HG02943 (cell line): Measurements from ENCODE around the gene LRRTM2.
"Not testable (repeated sequence)": the region's sequence is repeated elsewhere in the genome, so short reads cannot be mapped to it uniquely, and the experiment has no call there.

Source experiments
- ATAC-seq: cut with Tn5 transposase; IDR thresholded peaks from one replicate; pipeline ENCODE4 v1.9.1; 2021; ENCODE audit warnings: mild to moderate bottlenecking, low read depth, moderate library complexity; ENCODE audit not compliant: unreplicated experiment

LRRTM2 gene, protein sequence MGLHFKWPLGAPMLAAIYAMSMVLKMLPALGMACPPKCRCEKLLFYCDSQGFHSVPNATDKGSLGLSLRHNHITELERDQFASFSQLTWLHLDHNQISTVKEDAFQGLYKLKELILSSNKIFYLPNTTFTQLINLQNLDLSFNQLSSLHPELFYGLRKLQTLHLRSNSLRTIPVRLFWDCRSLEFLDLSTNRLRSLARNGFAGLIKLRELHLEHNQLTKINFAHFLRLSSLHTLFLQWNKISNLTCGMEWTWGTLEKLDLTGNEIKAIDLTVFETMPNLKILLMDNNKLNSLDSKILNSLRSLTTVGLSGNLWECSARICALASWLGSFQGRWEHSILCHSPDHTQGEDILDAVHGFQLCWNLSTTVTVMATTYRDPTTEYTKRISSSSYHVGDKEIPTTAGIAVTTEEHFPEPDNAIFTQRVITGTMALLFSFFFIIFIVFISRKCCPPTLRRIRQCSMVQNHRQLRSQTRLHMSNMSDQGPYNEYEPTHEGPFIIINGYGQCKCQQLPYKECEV

DNA sequence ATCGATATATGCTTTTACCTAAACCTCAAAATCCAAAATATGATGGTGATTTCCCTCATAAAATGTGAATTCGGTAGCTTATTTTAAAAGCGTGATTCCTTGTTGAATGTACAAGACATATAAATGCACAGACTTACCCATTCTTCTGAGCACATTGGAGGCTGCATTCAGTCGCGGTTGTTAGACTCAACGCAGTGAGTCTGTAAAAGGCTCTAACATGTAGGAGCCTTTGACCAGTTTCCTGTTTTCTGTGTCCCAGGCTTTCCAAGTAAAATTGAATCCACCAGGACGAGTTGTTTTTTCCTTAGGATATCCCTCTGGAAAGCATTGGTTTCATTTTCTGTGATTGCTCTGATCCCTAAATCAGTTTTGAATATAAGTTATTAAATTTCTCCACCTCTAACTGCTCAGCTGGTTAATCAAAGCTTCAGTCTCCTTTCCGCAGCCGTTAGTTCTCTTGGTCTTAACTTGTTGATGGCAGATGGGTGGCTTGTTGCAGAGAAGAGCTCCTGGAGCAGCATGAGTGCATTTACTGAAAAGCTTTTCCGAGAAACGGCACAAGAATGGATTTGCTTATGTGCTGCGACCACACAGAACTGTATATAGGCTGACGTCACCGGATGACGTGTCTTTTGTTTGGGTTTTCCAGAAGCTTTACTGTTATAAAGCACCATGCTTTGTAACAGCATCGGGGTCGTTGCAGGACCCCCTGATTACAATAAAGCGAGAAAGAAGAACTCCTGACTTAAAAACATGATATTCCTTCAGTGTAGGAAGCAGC, at the start of gene LRRTM2:
LRRTM2 (minus strand) TSS at position 565 of the 781 bp plus-strand sequence; CDS start at position 141, 424 bp downstream.
- no peak for ATAC-seq

DNA sequence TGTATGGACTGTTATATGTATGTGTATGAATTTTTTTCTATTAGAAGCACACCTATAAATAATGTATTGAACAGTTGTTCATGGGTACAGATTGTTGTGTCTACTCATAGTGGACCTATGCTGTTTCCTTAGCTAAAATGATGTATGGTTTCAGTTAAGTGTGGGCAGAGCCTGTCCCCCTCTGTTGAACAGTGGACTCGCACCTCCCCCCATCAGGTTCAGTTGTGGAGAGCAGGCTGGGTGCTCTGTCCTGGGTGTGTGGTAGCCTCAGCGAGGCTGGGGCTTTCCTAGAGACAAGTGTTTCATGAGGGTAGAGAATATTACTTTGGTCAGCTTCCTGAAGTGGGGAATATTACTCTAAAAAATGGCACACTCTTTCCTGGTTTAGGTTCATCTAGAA, 47.4 kb upstream of the LRRTM2 start:
- no peak for ATAC-seq

DNA sequence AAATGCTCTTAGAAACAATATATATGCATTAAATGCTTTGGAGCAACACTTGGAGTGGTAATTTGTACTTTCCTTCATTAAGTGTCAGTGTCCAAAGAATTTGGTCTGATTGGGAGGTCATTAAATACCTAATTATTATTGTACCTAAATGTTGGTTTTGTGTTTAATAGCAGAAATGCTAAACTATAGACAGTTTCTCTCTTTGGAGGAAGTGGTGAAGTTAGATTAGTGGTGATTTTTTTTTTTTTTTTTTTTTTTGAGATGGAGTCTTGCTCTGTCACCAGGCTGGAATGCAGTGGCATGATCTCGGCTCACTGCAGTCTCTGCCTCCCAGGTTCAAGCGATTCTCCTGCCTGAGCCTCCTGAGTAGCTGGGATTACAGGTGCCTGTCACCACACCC, 46.2 kb upstream of the LRRTM2 start:
- ATAC-seq = not testable (repeated sequence)

DNA sequence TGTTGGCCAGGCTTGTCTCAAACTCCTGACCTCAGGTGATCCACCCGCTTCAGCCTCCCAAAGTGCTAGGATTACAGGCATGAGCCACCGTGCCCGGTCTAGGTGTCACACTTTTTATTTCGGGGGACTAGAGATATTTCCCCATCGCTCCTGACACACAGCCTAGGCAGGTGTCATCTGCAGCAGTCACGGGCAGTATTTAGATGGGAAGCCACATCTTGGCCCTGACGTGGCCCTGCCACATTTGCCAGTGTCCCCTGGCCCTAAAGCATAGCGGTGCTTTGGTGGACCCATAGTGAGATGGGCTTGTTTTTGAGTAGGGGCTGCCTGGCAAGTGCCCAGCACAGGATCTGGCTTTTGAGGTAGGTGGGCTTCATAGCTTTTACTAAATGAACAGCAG, 45.0 kb upstream of the LRRTM2 start:
- no peak for ATAC-seq

DNA sequence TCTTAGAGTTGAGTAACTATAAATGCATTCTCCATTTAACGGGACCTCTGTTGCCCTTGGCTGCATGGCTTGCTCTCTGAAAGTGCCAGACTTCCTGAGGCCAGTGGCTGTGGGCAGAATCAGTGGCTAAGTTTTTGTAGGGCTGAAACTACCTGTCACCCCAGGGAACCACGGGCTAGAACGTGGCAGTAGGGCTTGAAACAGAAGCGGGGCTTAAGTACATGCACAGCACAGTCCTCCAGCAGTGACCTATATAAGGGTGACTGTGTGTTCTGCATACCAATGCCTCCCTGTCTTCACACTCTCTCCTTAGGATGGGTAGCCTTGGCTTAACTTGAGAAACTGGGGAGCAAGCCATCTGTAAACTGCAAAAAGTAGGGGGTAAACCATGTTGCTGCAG, 43.6 kb upstream of the LRRTM2 start:
- ATAC-seq = no peak

DNA sequence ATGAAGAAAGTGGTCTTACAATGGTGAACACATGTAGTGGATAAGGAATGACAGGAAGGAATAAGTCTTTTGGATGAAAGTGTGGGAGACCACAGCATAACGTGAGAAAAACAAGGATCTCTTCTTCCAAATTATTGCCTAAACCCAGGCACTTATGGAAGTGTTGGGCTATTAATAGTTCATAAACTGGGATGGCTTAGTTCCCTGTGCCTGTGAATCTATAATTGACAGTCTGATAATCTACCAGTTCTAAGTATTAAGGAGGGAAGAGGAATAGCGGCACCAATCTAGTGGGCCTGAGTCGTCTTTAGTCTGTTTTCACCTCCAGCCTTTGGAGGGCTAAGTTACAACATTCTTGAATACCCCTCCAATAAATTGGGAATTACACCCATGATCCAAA, 39.2 kb upstream of the LRRTM2 start:
- no peak for ATAC-seq

DNA sequence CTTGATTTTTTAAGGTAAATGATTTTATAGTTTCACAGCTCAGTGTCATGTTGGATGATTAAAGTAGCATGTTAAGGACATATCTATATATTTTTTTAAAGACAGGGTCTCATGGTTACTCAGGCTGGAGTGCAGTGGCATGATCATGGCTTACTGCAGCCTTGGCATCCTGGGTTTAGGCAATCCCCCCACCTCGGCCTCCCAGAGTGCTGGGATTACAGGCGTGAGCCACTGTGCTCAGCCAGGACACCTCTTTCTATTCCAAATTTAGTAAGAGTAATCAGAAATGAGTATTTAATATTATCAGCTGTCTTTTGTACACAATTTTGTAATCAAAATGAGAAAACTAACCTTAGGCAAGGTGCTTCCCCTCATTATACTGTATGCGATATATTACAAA, 38.6 kb upstream of the LRRTM2 start:
- ATAC-seq = no peak

DNA sequence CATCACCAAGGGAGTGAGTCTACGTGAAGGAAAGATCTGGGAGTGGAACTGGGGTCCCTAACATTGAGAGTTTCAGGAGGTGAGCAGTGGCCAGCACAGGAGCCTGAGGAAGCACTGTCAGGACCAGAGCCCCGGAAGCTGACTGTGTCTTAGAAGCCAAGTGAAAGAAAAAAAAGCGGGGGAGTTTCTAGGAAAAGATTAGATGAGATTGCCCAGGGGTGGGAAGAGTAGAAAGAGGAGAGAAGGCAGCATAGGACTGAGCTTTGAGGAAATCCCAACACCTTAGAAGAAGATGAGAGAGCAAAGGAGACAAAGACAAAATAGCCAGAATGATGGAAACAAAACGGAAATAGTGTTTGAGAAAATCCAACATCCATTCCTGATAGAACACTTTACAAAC, 37.0 kb upstream of the LRRTM2 start:
- no peak for ATAC-seq

DNA sequence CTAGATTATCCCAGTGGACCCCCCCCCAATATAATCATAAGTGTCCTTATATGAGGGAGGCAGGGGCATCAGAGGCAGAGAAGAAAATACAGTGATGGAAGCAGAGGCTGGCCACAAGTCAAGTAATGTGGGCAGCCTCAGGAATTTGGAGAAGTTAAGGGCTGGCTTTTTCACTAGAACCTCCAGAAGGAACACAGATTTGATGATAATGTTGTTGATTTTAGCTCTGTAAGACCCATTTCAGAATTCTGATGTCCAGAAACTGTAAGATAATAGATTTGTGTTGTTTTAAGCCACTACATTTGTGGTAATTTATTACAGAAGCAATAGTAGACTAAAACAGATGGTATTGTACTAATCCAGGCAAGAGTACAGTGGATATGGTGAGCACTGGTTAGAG, 36.3 kb upstream of the LRRTM2 start:
- no peak for ATAC-seq

DNA sequence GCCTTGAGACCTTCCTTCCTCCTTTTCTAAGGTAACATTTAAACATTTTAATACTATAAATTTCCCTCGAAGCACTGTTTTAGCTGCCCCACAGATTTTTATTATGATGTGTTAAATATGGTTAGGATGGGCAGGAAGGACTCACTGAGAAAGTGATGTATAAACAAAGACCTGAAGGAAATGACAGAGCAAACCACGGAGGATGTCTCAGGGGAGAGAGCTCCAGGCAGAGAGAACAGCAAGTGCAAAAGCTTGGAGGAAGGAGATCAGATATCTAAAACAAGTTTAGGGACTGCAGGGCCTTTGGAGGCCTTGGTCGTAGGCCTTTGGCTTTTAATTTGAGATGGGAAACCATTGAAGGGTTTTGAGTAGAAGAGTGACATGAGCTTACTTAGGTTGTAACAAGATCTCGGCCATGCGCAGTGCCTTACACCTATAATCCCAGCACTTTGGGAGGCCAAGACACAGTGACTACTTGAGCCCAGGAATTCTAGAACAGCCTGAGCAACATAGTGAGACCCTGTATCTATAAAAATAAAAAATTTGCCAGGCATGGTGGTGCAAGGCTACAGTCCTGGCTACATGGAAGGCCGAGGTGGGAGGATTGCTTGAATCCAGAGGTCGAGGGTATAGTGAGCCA, 35.5 kb upstream of the LRRTM2 start:
- no peak for ATAC-seq

DNA sequence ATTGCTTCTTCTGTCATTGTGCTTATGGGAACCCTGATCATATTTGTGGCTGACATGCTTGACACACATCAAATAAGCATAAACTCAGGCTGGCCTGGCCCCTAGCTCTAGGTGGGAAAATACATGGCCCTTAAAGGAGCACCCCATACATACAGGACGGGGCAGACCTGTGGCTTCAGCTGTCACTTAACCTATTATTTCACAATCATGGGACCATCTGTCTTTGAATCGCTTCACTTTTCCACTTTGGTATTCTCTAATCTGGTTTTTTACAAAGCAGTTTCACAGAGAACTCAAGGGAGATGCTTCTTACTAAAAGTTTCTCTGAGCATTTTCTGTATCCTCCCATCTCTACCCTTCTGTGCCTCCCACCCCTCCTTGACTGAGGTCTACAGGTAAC, 34.6 kb upstream of the LRRTM2 start:
- no peak for ATAC-seq

DNA sequence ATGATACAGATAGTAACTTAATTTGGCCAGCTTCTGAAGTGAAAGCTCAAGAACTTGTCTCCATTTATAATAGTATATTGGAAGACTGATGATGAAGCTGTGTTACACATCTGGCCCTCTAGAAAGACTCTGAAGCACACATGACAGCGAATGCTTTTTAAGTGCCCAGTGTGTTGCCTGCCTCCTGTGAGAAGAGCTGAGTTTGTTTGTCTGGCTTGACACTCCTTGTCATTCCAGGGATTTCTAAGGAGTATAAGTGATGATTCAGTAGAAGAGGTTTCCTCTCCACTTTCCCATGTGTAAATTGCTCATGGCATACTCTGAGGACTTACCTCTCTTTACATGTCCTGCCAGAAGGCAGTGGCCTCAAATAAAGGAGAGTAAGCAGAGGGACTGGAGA, 30.4 kb upstream of the LRRTM2 start:
- no peak for ATAC-seq

DNA sequence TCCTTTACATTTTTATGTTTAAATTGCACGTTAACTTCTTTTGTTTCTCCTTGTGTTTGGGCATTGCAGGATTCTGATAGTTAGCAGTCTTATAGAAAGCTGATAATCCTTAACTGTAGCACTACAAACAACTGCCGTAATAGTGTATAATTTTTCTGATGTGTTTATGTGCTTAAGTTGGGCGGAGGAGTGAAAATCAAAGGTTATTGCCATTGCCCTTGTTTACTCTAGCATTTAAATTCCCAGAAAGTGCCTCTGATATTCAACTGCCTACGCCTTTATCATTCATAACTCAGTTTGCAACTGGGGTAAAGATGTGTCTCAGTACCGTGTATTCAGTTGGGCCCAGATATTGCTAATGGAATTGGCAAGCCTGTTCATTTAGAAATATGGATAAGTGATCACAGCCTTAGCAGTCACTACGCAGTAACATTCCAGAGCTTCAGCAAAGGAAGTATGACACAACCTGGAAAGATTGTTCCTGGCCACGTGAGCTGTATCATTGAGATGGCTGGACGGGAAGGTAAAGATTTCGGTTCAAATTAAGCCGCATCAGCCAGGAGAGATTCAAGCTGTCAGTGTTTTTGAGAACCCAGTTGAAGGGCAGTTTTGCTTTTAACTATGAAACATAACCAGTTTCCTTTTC, 28.1 kb upstream of the LRRTM2 start:
- no peak for ATAC-seq

DNA sequence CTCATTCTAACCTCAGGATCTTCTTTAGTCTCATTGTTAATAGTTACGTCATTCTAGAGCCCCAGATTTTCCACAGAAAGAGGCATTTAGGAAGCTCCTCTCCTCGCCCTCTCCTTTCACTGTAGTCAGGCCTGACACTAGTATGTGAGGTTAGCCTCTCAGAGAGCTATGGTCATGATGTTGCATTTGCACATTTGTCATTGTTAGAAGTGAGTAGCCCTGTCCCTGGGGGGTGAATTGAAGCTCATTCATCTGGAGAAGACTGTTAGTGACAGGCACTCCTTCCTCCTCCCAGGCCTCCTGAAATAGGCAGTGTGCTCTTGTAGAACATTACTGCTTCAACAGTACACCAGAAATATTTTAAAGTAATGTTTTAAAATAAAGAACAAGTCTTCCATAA, 26.6 kb upstream of the LRRTM2 start:
- no peak for ATAC-seq

DNA sequence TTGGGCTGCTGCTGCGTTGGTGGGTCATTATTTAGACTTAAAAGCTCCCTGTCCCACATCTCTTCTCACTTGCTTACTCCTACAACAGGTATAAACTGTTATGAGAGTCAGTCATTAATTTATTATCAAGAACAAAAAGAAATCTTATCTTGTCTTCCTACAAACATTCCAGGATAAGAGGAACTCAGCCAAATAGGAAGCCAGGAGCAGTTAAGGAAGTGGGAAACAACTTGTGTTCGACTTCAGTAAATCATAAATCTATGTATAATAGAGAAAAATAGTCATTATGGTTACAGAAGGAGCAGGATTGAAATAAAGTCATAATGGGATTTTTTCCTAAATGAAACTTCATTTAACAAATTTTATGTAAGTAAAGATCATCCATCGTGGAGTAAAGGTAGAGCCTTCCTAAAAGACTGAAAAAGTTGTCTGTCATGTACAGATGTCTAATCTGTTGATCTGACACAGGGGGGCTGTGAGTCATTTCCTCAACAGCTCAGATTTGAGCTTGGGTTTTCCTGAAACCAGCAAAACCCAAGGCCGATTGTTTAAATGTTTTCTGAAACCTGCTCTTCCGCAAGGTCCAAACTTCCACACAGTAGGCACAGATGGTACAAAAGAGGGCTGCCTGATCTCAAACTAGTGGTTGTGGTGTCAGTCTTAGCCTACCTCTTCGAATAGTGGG, 25.3 kb upstream of the LRRTM2 start:
- no peak for ATAC-seq

DNA sequence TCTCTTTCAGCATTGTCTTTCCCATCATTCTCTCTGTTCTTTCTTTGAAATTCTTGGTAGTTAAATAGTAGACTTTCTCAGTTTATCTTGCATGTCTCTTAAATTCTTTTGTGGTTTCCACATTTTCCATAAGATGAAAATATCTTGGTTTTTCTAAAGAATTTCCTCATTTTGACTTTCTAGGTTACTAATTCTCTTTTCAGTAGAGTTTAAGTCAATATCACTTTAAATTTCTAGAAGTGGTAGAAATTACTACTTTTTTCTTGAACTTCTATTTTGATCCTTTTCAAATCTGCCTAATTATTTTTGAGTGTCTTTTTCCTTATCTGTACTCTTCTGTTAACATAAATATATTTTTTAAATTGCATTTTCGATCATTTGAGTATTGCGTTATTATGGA, 23.6 kb upstream of the LRRTM2 start:
- ATAC-seq = no peak

DNA sequence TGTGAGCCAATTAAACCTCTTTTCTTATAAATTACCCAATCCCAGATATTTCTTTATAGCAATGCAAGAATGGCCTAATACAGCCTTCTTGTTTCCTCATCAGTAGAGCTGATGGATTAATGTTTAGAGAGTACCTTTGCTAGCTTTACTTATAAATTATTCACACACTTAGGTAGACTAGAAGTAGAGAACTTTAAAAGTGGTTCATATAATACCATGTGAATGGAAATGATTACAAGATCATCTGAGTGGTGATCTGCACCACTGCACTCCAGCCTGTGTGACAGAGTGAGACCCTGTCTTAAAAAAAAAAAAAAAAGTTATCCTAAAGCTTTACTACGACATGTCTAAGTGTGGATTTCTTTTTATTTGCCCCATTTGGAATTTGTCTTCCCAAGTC, 23.2 kb upstream of the LRRTM2 start:
- ATAC-seq = no peak

DNA sequence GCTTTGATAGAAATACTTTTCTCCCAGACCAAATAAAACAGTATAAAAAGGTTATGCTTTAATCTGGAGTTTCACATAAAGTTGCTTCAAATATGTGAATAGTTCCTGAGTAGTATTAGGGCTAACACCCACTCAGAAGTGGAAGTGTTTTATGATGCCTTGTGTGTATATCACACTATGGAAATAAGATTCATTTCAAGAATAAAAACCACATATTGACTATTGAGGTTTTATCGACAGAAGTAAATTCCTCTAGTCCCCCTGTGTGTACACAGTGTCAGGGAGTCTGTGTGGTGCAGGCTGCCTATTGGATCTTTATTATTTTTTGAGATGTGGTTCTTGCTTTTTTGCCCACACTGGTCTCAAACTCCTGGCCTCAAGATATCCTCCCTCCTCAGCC, 20.8 kb upstream of the LRRTM2 start:
- no peak for ATAC-seq

DNA sequence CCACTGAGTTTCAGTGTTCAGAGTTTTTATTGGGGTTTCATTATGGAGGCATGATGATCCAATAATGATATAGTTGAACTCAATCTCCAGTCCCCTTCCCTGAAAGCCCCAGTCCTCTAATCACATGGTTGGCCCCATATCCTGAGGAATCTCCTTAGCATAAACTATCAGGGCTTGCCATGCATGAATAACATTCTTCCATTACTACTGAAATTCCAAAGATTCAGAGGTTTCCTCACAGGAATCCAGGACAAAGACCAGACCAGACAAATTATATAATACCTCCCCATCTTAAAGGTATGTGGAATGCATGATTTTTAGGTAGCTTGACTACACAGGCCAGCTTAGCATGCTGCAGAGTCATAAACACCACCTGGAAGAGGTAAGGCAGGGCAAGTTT, 15.5 kb upstream of the LRRTM2 start:
- no peak for ATAC-seq

DNA sequence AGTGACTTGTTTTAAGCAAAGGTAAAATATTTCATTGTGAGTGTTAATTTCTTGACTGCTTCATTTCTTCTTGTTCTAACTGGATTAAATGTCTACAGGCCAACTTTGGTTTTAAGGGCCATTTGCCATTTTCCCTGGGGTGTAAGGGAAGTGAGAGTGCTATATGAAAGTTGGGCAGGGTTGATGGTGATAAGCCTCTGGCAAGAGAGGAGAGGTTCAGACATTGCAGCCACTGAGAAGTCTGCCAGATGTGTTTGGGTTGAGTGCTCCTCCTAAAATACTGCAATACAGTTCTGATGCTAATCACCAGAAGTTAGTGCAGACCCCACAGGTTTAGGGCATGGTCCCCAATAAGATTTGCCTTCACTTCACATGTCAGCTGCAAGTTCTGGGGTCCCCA, 14.9 kb upstream of the LRRTM2 start:
- no peak for ATAC-seq
